Left kidney (tissue), 2 donors: ENCODE data around the gene FBXL14. TPM values are rescaled to one million over a fixed set of nuclear protein-coding genes. Genes with fewer than 3 reads are reported as not detected.

ENCODE experiments used
- DNase-seq: peaks from one replicate; pipeline ENCODE4 v3.0.0-alpha.2; 2013
- polyA plus RNA-seq: library from polyadenylated mRNA; unstranded; fragments of 120-200 nt; gene quantifications from one replicate; pipeline ENCODE4 v1.2.1, GENCODE V29; 2013; ENCODE audit not compliant: insufficient read length

Gene FBXL14
- polyA plus RNA-seq, 1 donor = 9.9 TPM

- DNase-seq = no peak
Measured at GRCh38 chr12:1533602-1534304, 60.6 kb downstream of the FBXL14 start.

GRCh38 chr12:1533205-1533601 is 61.2 kb downstream of the FBXL14 start:
- DNase-seq = no peak

- DNase-seq = no peak
Measured at GRCh38 chr12:1532375-1533165, 61.8 kb downstream of the FBXL14 start.

GRCh38 chr12:1531654-1532374 is 62.6 kb downstream of the FBXL14 start:
- DNase-seq = no peak

GRCh38 chr12:1531153-1531653 is 63.2 kb downstream of the FBXL14 start:
- no peak for DNase-seq

GRCh38 chr12:1530592-1531152 is 63.7 kb downstream of the FBXL14 start:
- DNase-seq = no peak

GRCh38 chr12:1529862-1530591 is 64.4 kb downstream of the FBXL14 start:
- no peak for DNase-seq

GRCh38 chr12:1529228-1529861 is 65.0 kb downstream of the FBXL14 start:
- no peak for DNase-seq

- DNase-seq = no peak
Measured at GRCh38 chr12:1528791-1529190, 65.6 kb downstream of the FBXL14 start.

GRCh38 chr12:1527789-1528188 is 66.6 kb downstream of the FBXL14 start:
- DNase-seq = no peak

GRCh38 chr12:1525858-1526257 is 68.5 kb downstream of the FBXL14 start:
- no peak for DNase-seq

- no peak for DNase-seq
Measured at GRCh38 chr12:1523558-1524050, 70.8 kb downstream of the FBXL14 start.

- no peak for DNase-seq
Measured at GRCh38 chr12:1523046-1523445, 71.3 kb downstream of the FBXL14 start.

GRCh38 chr12:1519642-1520041 is 74.7 kb downstream of the FBXL14 start:
- DNase-seq = no peak

GRCh38 chr12:1518591-1519516 is 75.5 kb downstream of the FBXL14 start:
- no peak for DNase-seq

GRCh38 chr12:1517734-1518525 is 76.5 kb downstream of the FBXL14 start:
- DNase-seq = no peak

- no peak for DNase-seq
Measured at GRCh38 chr12:1517007-1517406, 77.4 kb downstream of the FBXL14 start.
